Subcutaneous abdominal adipose tissue (tissue), 5 donors: ENCODE results near the gene FZR1.

Experiments used
- H3K27ac ChIP-seq: one replicate; pipeline ENCODE4 v1.7.0; 2013; ENCODE audit warnings: low read depth, mild to moderate bottlenecking, inconsistent platforms, low read length, moderate library complexity
- H3K27me3 ChIP-seq, 5 donors: one replicate each; pipeline ENCODE4 v1.7.0; 2013; ENCODE audit warnings: low read length in 5 of 5, inconsistent platforms in 1 of 5; ENCODE audit not compliant: control insufficient read depth in 5 of 5, insufficient read depth in 4 of 5
- H3K36me3 ChIP-seq, 5 donors: one replicate each; pipeline ENCODE4 v1.7.0; 2013; ENCODE audit warnings: low read length in 5 of 5; ENCODE audit not compliant: control insufficient read depth in 5 of 5, insufficient read depth in 5 of 5
- H3K4me1 ChIP-seq, 5 donors: one replicate each; pipeline ENCODE4 v1.7.0; 2013; ENCODE audit warnings: low read length in 5 of 5, mild to moderate bottlenecking in 3 of 5, moderate library complexity in 1 of 5; ENCODE audit not compliant: control insufficient read depth in 5 of 5, insufficient read depth in 5 of 5
- H3K4me3 ChIP-seq, 5 donors: one replicate each; pipeline ENCODE4 v1.7.0; 2013; ENCODE audit warnings: low read length in 5 of 5, low read depth in 1 of 5
- H3K9ac ChIP-seq, 5 donors: one replicate each; pipeline ENCODE4 v1.7.0; 2013; ENCODE audit warnings: low read length in 5 of 5, mild to moderate bottlenecking in 4 of 5, moderate library complexity in 3 of 5
- H3K9me3 ChIP-seq, 5 donors: one replicate each; pipeline ENCODE4 v1.7.0; 2013; ENCODE audit warnings: low read length in 5 of 5; ENCODE audit not compliant: control insufficient read depth in 5 of 5
- donor health status: healthy.
- donor health status: healthy.
- donor health status: healthy.
- donor health status: healthy.
- donor health status: healthy.

Gene FZR1

GRCh38 chr19:3550947-3551791, 45.1 kb downstream of the FZR1 start:
- Histone ChIP-seq H3K27me3 (no peaks in the 10 kb centered on the region), H3K36me3 (peaks cover 0 to 39% (median 18%) of the 10 kb centered on the region in 5 donors), H3K27ac (no peak overlapping the region), H3K9ac (no peak overlapping the region), H3K4me3 (no peak overlapping the region), H3K9me3 (no peaks in the 10 kb centered on the region), H3K4me1 (peaks cover 0 to 35% (median 29%) of the 10 kb centered on the region in 5 donors)

GRCh38 chr19:3551792-3552095, 45.6 kb downstream of the FZR1 start:
- Histone ChIP-seq H3K9ac (no peak overlapping the region), H3K4me1 (peaks cover 0 to 40% (median 35%) of the 10 kb centered on the region in 5 donors), H3K27ac (no peak overlapping the region), H3K4me3 (no peak overlapping the region), H3K9me3 (no peaks in the 10 kb centered on the region), H3K36me3 (peaks cover 0 to 34% (median 13%) of the 10 kb centered on the region in 5 donors), H3K27me3 (no peaks in the 10 kb centered on the region)

GRCh38 chr19:3554254-3555083, 48.4 kb downstream of the FZR1 start:
- peaks cover 0 to 11% (median 0%) of the 10 kb centered on the region in 5 donors for H3K36me3 ChIP-seq
- peaks cover 0 to 54% (median 42%) of the 10 kb centered on the region in 5 donors for H3K4me1 ChIP-seq
- no peaks in the 10 kb centered on the region for H3K9me3 ChIP-seq
- H3K27me3 ChIP-seq: no peaks in the 10 kb centered on the region
- peak overlapping the region in 4 of 5 donors; percentile 7 to 32 (median 22) for H3K4me3 ChIP-seq
- peak overlapping the region in 2 of 5 donors; percentile 47 to 61 for H3K9ac ChIP-seq
- peak overlapping the region; percentile 6 for H3K27ac ChIP-seq

GRCh38 chr19:3555653-3556422, 49.7 kb downstream of the FZR1 start:
- peak overlapping the region; percentile 87 to 99 (median 96) for H3K4me3 ChIP-seq
- peak overlapping the region; percentile 23 for H3K27ac ChIP-seq
- H3K4me1 ChIP-seq: peaks cover 0 to 54% (median 42%) of the 10 kb centered on the region in 5 donors
- no peaks in the 10 kb centered on the region for H3K27me3 ChIP-seq
- no peaks in the 10 kb centered on the region for H3K9me3 ChIP-seq
- peaks cover 0 to 5% (median 0%) of the 10 kb centered on the region in 5 donors for H3K36me3 ChIP-seq
- H3K9ac ChIP-seq: peak overlapping the region in 4 of 5 donors; percentile 79 to 97 (median 86)

- H3K4me3 ChIP-seq: peak overlapping the region; percentile 87 to 99 (median 96)
- H3K36me3 ChIP-seq: no peaks in the 10 kb centered on the region
- H3K9ac ChIP-seq: peak overlapping the region; percentile 79 to 97 (median 87)
- no peaks in the 10 kb centered on the region for H3K27me3 ChIP-seq
- peak overlapping the region; percentile 23 for H3K27ac ChIP-seq
- no peaks in the 10 kb centered on the region for H3K9me3 ChIP-seq
- H3K4me1 ChIP-seq: peaks cover 0 to 54% (median 42%) of the 10 kb centered on the region in 5 donors
Measured at GRCh38 chr19:3556423-3556977, 50.4 kb downstream of the FZR1 start.

GRCh38 chr19:3556978-3557460, 50.9 kb downstream of the FZR1 start:
- Histone ChIP-seq H3K9me3 (no peaks in the 10 kb centered on the region), H3K9ac (peak overlapping the region; percentile 79 to 97 (median 87)), H3K27me3 (no peaks in the 10 kb centered on the region), H3K27ac (peak overlapping the region; percentile 23), H3K4me1 (peaks cover 0 to 54% (median 42%) of the 10 kb centered on the region in 5 donors), H3K4me3 (peak overlapping the region; percentile 87 to 99 (median 96)), H3K36me3 (no peaks in the 10 kb centered on the region)

- Histone ChIP-seq H3K36me3 (no peaks in the 10 kb centered on the region), H3K4me1 (peaks cover 0 to 51% (median 41%) of the 10 kb centered on the region in 5 donors), H3K27me3 (no peaks in the 10 kb centered on the region), H3K27ac (peak within 1 kb of the TSS; percentile 46), H3K4me3 (peak within 1 kb of the TSS; percentile 87 to 99 (median 96)), H3K9me3 (no peaks in the 10 kb centered on the region), H3K9ac (peak within 1 kb of the TSS; percentile 79 to 97 (median 87))
Measured at GRCh38 chr19:3557461-3558248, 51.5 kb downstream of the FZR1 start, which contains the start of gene MFSD12. Gene MFSD12, minus strand, starts transcription at chr19:3557586. Its CDS starts 183 bp downstream, at chr19:3557403.

- peaks cover 0 to under 1% (median 0%) of the 10 kb centered on the region in 5 donors for H3K4me1 ChIP-seq
- H3K36me3 ChIP-seq: no peaks in the 10 kb centered on the region
- no peaks in the 10 kb centered on the region for H3K27me3 ChIP-seq
- no peak overlapping the region for H3K4me3 ChIP-seq
- H3K27ac ChIP-seq: no peak overlapping the region
- H3K9ac ChIP-seq: no peak overlapping the region
- H3K9me3 ChIP-seq: no peaks in the 10 kb centered on the region
Measured at GRCh38 chr19:3563709-3564524, 57.8 kb downstream of the FZR1 start.
